ENCODE measurements around the gene SLC35F3. TPM values are rescaled to one million over a fixed set of nuclear protein-coding genes. Genes with fewer than 3 reads are reported as not detected.
A peak's percentile ranks its signal among the peaks of the same experiment; 100 is the strongest.

SLC35F3 gene
- total RNA-seq, 6 experiments from 2014 or later = not detected

DNA sequence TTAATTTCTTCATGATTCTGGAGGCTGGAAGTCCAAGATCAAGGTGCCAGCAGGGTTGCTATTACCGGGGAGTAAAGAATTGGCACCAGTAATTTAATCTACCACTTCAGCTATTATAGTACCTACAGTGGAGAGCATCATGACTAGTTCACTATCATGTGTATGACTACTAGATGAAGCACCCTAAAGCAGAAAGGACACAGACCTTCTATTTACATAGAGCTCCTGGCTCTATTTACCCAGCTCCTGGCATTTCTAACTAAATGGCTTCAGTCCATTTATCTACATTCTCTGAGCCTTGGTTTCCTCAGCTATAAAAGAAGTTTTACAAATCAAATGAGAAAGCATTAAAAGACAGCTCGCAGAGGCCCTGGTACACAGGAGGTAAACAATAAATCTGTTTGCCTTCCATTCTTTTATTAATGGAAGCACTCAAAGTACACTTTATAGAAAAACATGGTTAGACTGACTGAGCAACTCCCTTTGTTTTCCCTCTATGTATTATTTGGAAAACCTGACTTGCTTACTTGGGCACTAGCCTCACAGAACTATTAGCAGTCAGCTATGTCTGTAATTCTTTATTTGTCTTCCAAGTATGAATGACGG, 203.0 kb downstream of the SLC35F3 start:
- no peaks in the 10 kb centered on the region for H3K27me3 ChIP-seq
- intact Hi-C loops (cut with DNase I) = no loop called here
- H3K36me3 ChIP-seq = no peaks in the 10 kb centered on the region
- H3K27ac ChIP-seq = no peak overlapping the region
- no peaks in the 10 kb centered on the region for H3K9me3 ChIP-seq
- ATAC-seq = no peak
- DNase-seq = no peak
- H3K4me3 ChIP-seq = no peak overlapping the region
- 74% methylated on average over 2 of the region's 3 CpGs for WGBS (ENCODE audit: insufficient coverage, low coverage, low lambda C conversion rate, missing lambda C conversion rate)
- no peak for TF ChIP-seq POLR2A (IDR thresholded peaks at IDR 0.05)
- TF ChIP-seq, protein P1, sequence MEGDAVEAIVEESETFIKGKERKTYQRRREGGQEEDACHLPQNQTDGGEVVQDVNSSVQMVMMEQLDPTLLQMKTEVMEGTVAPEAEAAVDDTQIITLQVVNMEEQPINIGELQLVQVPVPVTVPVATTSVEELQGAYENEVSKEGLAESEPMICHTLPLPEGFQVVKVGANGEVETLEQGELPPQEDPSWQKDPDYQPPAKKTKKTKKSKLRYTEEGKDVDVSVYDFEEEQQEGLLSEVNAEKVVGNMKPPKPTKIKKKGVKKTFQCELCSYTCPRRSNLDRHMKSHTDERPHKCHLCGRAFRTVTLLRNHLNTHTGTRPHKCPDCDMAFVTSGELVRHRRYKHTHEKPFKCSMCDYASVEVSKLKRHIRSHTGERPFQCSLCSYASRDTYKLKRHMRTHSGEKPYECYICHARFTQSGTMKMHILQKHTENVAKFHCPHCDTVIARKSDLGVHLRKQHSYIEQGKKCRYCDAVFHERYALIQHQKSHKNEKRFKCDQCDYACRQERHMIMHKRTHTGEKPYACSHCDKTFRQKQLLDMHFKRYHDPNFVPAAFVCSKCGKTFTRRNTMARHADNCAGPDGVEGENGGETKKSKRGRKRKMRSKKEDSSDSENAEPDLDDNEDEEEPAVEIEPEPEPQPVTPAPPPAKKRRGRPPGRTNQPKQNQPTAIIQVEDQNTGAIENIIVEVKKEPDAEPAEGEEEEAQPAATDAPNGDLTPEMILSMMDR (IDR thresholded peaks at IDR 0.05) = no peak
- no peaks in the 10 kb centered on the region for H3K4me1 ChIP-seq

GRCh38 chr1:234108921-234109320, 204.4 kb downstream of the SLC35F3 start:
- Histone ChIP-seq H3K36me3 (no peaks in the 10 kb centered on the region), H3K9me3 (no peaks in the 10 kb centered on the region), H3K4me3 (no peak overlapping the region), H3K27ac (no peak overlapping the region), H3K27me3 (no peaks in the 10 kb centered on the region), H3K4me1 (no peaks in the 10 kb centered on the region)
- TF ChIP-seq, protein P1 (IDR thresholded peaks at IDR 0.05) = no peak
- no peak for TF ChIP-seq POLR2A (IDR thresholded peaks at IDR 0.05)
- intact Hi-C loops (cut with DNase I) = no loop called here
- DNase-seq (no peak), ATAC-seq (no peak)
- WGBS (ENCODE audit: insufficient coverage, low coverage, low lambda C conversion rate, missing lambda C conversion rate) = 69% methylated on average over 3 of the region's 3 CpGs

DNA sequence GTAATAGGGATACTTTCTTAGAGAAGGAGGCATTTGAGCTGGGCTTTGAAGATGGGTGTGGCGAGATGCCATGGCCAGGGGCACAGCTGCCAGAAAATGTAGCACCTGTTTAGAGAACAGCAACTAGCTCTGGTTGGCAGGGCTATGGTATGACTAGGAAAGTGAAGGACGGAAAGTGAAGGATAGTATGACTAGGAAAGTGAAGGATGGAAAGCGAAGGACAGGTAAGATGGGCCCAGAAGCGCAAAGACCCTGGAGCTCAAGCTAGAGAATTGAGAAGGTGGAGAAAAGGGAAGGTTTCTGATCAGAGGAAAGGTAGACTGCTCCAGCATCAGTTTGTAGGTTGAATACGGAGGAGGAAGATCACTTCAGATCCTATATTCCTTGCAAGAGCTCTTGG, 205.4 kb downstream of the SLC35F3 start:
- Histone ChIP-seq H3K4me1 (no peaks in the 10 kb centered on the region), H3K27ac (no peak overlapping the region), H3K36me3 (no peaks in the 10 kb centered on the region), H3K4me3 (no peak overlapping the region), H3K9me3 (no peaks in the 10 kb centered on the region), H3K27me3 (no peaks in the 10 kb centered on the region)
- DNase-seq (no peak), ATAC-seq (no peak)
- intact Hi-C loops (cut with DNase I) = no loop called here
- TF ChIP-seq, protein P1 (IDR thresholded peaks at IDR 0.05) = no peak
- no peak for TF ChIP-seq POLR2A (IDR thresholded peaks at IDR 0.05)
- WGBS (ENCODE audit: insufficient coverage, low coverage, low lambda C conversion rate, missing lambda C conversion rate) = 83% methylated on average over 5 of the region's 5 CpGs

DNA sequence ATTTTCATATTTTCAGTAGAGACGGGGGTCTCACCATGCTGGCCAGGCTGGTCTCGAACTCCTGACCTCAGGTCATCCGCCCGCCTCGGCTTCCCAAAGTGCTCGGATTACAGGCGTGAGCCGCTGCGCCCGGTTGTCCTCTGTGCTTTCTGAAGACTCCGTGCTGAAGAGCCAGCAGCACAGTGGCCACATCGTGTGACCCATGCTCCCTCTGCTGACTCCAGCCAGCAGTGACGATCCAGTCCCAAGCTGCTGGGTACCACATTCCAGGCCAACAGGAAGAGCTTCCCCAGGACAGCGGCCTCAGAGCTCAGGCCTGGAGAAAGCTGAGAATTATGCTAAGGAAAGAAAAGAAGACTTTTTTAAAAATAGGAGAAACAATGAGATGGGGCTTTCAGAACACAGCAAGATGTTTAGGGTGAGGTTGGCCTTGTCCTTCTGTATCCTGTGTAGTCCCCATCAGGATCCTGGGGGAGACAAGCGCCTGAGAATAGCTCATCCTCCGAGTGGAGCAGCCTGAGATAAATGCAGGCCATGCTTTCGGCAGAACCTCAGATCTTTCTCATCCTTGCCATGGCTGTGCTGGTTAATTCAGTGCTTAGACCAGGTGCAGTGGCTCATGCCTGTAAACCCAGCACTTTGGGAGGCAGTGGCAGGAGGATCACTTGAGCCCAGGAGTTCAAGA, 207.1 kb downstream of the SLC35F3 start:
- H3K27me3 ChIP-seq = no peaks in the 10 kb centered on the region
- DNase-seq = peak; percentile 48 to 57 (median 50)
- peak; percentile 54 to 92 (median 76) for ATAC-seq
- intact Hi-C loops (cut with DNase I) = no loop called here
- H3K9me3 ChIP-seq = no peaks in the 10 kb centered on the region
- H3K27ac ChIP-seq = no peak overlapping the region
- no peaks in the 10 kb centered on the region for H3K36me3 ChIP-seq
- H3K4me3 ChIP-seq = no peak overlapping the region
- no peak for TF ChIP-seq POLR2A (IDR thresholded peaks at IDR 0.05)
- TF ChIP-seq, protein P1 (IDR thresholded peaks at IDR 0.05) = peak; percentile 6 to 27 (median 14)
- 18% methylated on average over 9 of the region's 17 CpGs for WGBS (ENCODE audit: insufficient coverage, low coverage, low lambda C conversion rate, missing lambda C conversion rate)
- no peaks in the 10 kb centered on the region for H3K4me1 ChIP-seq

Data from right lobe of liver (tissue), 6 donors.